Duodenal mucosa (tissue), 2 donors: Measurements from ENCODE around the gene NOS1.

Experiments used
- H3K27ac ChIP-seq: one replicate; pipeline ENCODE4 v1.7.0; 2013; ENCODE audit warnings: low read depth, low read length
- H3K27me3 ChIP-seq, 2 donors: one replicate each; pipeline ENCODE4 v1.7.0; 2013; ENCODE audit warnings: low read length in 2 of 2, control low read depth in 1 of 2; ENCODE audit not compliant: insufficient read depth in 2 of 2, control insufficient read depth in 1 of 2
- H3K36me3 ChIP-seq, 2 donors: one replicate each; pipeline ENCODE4 v1.7.0; 2013; ENCODE audit warnings: low read length in 2 of 2, control low read depth in 1 of 2; ENCODE audit not compliant: insufficient read depth in 2 of 2, control insufficient read depth in 1 of 2
- H3K4me1 ChIP-seq, 2 donors: one replicate each; pipeline ENCODE4 v1.7.0; 2013; ENCODE audit warnings: low read length in 2 of 2, control low read depth in 1 of 2; ENCODE audit not compliant: insufficient read depth in 2 of 2, control insufficient read depth in 1 of 2
- H3K4me3 ChIP-seq, 2 donors: one replicate each; pipeline ENCODE4 v1.7.0; 2013; ENCODE audit warnings: low read length in 2 of 2, low read depth in 1 of 2
- H3K9ac ChIP-seq, 2 donors: one replicate each; pipeline ENCODE4 v1.7.0; 2013; ENCODE audit warnings: low read length in 2 of 2, low read depth in 1 of 2
- H3K9me3 ChIP-seq, 2 donors: one replicate each; pipeline ENCODE4 v1.7.0; 2013; ENCODE audit warnings: low read length in 2 of 2, control low read depth in 1 of 2; ENCODE audit not compliant: control insufficient read depth in 1 of 2

Gene NOS1

GRCh38 chr12:117312770-117313169, 48.7 kb downstream of the NOS1 start:
- H3K4me1 ChIP-seq: no peaks in the 10 kb centered on the region
- H3K4me3 ChIP-seq: no peak overlapping the region
- no peak overlapping the region for H3K9ac ChIP-seq
- H3K27me3 ChIP-seq: no peaks in the 10 kb centered on the region
- no peaks in the 10 kb centered on the region for H3K9me3 ChIP-seq
- H3K27ac ChIP-seq: no peak overlapping the region
- no peaks in the 10 kb centered on the region for H3K36me3 ChIP-seq

GRCh38 chr12:117309276-117309925, 52.0 kb downstream of the NOS1 start:
- no peak overlapping the region for H3K9ac ChIP-seq
- H3K9me3 ChIP-seq: no peaks in the 10 kb centered on the region
- no peak overlapping the region for H3K4me3 ChIP-seq
- no peaks in the 10 kb centered on the region for H3K36me3 ChIP-seq
- H3K4me1 ChIP-seq: no peaks in the 10 kb centered on the region
- H3K27ac ChIP-seq: no peak overlapping the region
- H3K27me3 ChIP-seq: no peaks in the 10 kb centered on the region

- H3K4me1 ChIP-seq: no peaks in the 10 kb centered on the region
- H3K27me3 ChIP-seq: no peaks in the 10 kb centered on the region
- no peak overlapping the region for H3K4me3 ChIP-seq
- no peak overlapping the region for H3K9ac ChIP-seq
- no peak overlapping the region for H3K27ac ChIP-seq
- no peaks in the 10 kb centered on the region for H3K36me3 ChIP-seq
- H3K9me3 ChIP-seq: peaks cover 0 to 3% of the 10 kb centered on the region in 2 donors
These were observed 61.3 kb downstream of the NOS1 start for GRCh38 chr12:117300174-117300573.

GRCh38 chr12:117298648-117299225, 62.7 kb downstream of the NOS1 start:
- Histone ChIP-seq H3K27me3 (no peaks in the 10 kb centered on the region), H3K9me3 (peaks cover 0 to 3% of the 10 kb centered on the region in 2 donors), H3K4me1 (no peaks in the 10 kb centered on the region), H3K27ac (no peak overlapping the region), H3K36me3 (no peaks in the 10 kb centered on the region), H3K9ac (no peak overlapping the region), H3K4me3 (no peak overlapping the region)

GRCh38 chr12:117298191-117298590, 63.2 kb downstream of the NOS1 start:
- Histone ChIP-seq H3K36me3 (no peaks in the 10 kb centered on the region), H3K4me1 (no peaks in the 10 kb centered on the region), H3K27me3 (no peaks in the 10 kb centered on the region), H3K4me3 (no peak overlapping the region), H3K9me3 (peaks cover 0 to 3% of the 10 kb centered on the region in 2 donors), H3K9ac (no peak overlapping the region), H3K27ac (no peak overlapping the region)

- Histone ChIP-seq H3K27me3 (no peaks in the 10 kb centered on the region), H3K9me3 (peaks cover 0 to 3% of the 10 kb centered on the region in 2 donors), H3K36me3 (no peaks in the 10 kb centered on the region), H3K4me1 (no peaks in the 10 kb centered on the region), H3K4me3 (no peak overlapping the region), H3K27ac (no peak overlapping the region), H3K9ac (no peak overlapping the region)
These were observed 67.2 kb downstream of the NOS1 start for GRCh38 chr12:117294189-117294603.

GRCh38 chr12:117293510-117293909, 67.9 kb downstream of the NOS1 start:
- Histone ChIP-seq H3K27ac (no peak overlapping the region), H3K9me3 (peaks cover 0 to 3% of the 10 kb centered on the region in 2 donors), H3K36me3 (no peaks in the 10 kb centered on the region), H3K4me3 (no peak overlapping the region), H3K4me1 (no peaks in the 10 kb centered on the region), H3K27me3 (no peaks in the 10 kb centered on the region), H3K9ac (no peak overlapping the region)

- no peak overlapping the region for H3K9ac ChIP-seq
- H3K27ac ChIP-seq: no peak overlapping the region
- no peaks in the 10 kb centered on the region for H3K4me1 ChIP-seq
- no peak overlapping the region for H3K4me3 ChIP-seq
- H3K27me3 ChIP-seq: no peaks in the 10 kb centered on the region
- no peaks in the 10 kb centered on the region for H3K36me3 ChIP-seq
- peaks cover 0 to 3% of the 10 kb centered on the region in 2 donors for H3K9me3 ChIP-seq
These were observed 68.7 kb downstream of the NOS1 start for GRCh38 chr12:117292688-117293087.

GRCh38 chr12:117284140-117284539, 77.3 kb downstream of the NOS1 start:
- no peak overlapping the region for H3K27ac ChIP-seq
- no peak overlapping the region for H3K4me3 ChIP-seq
- no peak overlapping the region for H3K9ac ChIP-seq
- H3K9me3 ChIP-seq: no peaks in the 10 kb centered on the region
- no peaks in the 10 kb centered on the region for H3K4me1 ChIP-seq
- H3K36me3 ChIP-seq: no peaks in the 10 kb centered on the region
- H3K27me3 ChIP-seq: no peaks in the 10 kb centered on the region

GRCh38 chr12:117282490-117282889, 78.9 kb downstream of the NOS1 start:
- no peaks in the 10 kb centered on the region for H3K9me3 ChIP-seq
- no peak overlapping the region for H3K4me3 ChIP-seq
- H3K36me3 ChIP-seq: no peaks in the 10 kb centered on the region
- H3K4me1 ChIP-seq: no peaks in the 10 kb centered on the region
- H3K27ac ChIP-seq: no peak overlapping the region
- H3K27me3 ChIP-seq: no peaks in the 10 kb centered on the region
- H3K9ac ChIP-seq: no peak overlapping the region
